Central memory CD8-positive, alpha-beta T cell (primary cell): ENCODE data around the gene ZNF79.
"Not testable (repeated sequence)": the region's sequence is repeated elsewhere in the genome, so short reads cannot be mapped to it uniquely, and the experiment has no call there.

Experiments
- ATAC-seq: fragments of 150-1000 bp; cut with Tn5 transposase; replicated peaks from 2 replicates; pipeline ENCODE4 v1.10.0; 2022; ENCODE audit warnings: mild to moderate bottlenecking, moderate FRiP score, moderate number of reproducible peaks; ENCODE audit not compliant: poor library complexity, severe bottlenecking; ENCODE audit errors: extremely low read depth
- DNase-seq, 2 donors: peaks; one replicate each; pipeline ENCODE4 v3.0.0; 2021; ENCODE audit warnings: low spot score in 2 of 2
- H3K27ac Mint-ChIP-seq: one replicate; pipeline ENCODE4 v1.8.0; 2022; ENCODE audit warnings: low read depth, mild to moderate bottlenecking, moderate library complexity, mixed read lengths
- H3K27me3 Mint-ChIP-seq: one replicate; pipeline ENCODE4 v1.8.0; 2022; ENCODE audit warnings: mixed read lengths
- H3K36me3 Mint-ChIP-seq: one replicate; pipeline ENCODE4 v1.8.0; 2022; ENCODE audit warnings: mild to moderate bottlenecking, moderate library complexity, mixed read lengths; ENCODE audit not compliant: insufficient read depth
- H3K4me1 Mint-ChIP-seq: one replicate; pipeline ENCODE4 v1.8.0; 2022; ENCODE audit warnings: mixed read lengths
- H3K4me3 Mint-ChIP-seq: one replicate; pipeline ENCODE4 v1.8.0; 2022; ENCODE audit warnings: mild to moderate bottlenecking, moderate library complexity, mixed read lengths
- H3K9me3 Mint-ChIP-seq: one replicate; pipeline ENCODE4 v1.8.0; 2022; ENCODE audit warnings: mixed read lengths

Gene ZNF79

DNA sequence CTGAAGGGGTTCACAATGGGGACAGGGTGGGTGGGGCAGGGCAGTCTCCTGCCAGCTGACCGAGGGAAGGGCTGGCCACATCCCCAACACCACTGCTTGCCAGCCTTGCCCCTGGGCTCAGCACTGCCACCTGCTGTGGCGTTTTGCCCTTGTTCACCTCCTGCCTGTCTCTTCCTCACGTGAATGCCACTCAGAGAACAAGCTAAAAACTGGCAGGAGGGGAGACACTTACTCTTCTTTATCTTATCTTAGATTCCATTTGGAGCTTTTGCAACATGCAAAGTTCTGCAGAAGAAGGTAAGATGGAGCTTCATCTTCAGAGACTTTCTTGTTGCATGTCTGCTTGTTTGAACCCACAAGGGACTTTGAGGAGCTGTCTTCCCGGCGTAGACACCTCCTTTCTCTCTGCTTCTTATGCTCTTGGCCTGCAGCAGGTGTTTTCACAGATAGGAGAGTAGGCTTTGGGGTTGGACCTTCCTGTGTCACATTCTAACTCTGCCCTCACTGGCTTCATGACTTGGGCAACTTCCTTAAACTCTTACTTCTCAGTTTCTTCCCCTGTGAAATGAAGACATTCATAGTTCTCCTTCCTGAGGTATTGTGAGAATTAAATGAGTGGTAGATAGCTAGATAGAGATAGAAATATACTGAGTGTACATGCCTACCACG is 31.3 kb downstream of the ZNF79 start:
- no peaks in the 10 kb centered on the region for H3K9me3 Mint-ChIP-seq
- no peak for DNase-seq
- H3K27ac Mint-ChIP-seq = no peak overlapping the region
- no peaks in the 10 kb centered on the region for H3K27me3 Mint-ChIP-seq
- H3K4me3 Mint-ChIP-seq = no peak overlapping the region
- peaks cover 23% of the 10 kb centered on the region for H3K4me1 Mint-ChIP-seq
- no peak for ATAC-seq
- H3K36me3 Mint-ChIP-seq = peaks cover 26% of the 10 kb centered on the region

DNA sequence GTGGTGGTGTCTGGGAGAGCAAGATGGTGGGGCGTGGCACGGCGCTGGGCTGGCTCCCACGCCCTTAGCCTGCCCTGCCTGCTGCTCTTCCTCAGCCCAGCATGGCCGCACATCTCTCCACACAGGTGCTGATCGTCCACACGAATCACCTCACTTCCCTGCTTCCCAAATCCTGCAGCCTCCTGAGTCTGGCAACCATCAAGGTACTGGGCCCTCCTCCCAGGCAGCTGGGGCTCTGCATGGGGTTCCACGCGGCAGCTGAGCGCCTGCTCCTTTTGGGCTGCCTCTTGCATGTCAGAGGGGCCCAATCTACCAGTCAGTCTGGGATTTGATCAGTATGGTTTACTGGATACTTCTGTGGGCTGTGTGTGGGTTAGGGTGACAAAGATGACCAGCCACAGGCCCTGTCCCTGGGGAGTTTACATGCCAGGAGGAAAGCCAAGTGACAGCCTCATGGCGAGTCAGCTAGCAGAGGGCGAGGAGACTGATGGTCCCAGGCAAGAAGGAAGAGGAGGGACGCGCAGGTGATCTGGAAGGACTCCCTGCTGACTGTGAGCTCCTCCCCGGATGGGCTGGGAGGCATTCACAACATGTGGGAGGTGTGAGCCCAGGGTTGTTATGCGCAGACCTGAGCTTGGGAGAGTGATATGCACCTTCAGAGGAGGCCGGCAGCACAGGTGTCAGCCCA is 33.2 kb downstream of the ZNF79 start:
- no peaks in the 10 kb centered on the region for H3K27me3 Mint-ChIP-seq
- H3K36me3 Mint-ChIP-seq = peaks cover 17% of the 10 kb centered on the region
- DNase-seq (no peak), ATAC-seq (no peak)
- no peaks in the 10 kb centered on the region for H3K9me3 Mint-ChIP-seq
- H3K4me1 Mint-ChIP-seq = peaks cover 12% of the 10 kb centered on the region
- no peak overlapping the region for H3K4me3 Mint-ChIP-seq
- H3K27ac Mint-ChIP-seq = peak overlapping the region; percentile 70

- H3K4me1 Mint-ChIP-seq = peaks cover 9% of the 10 kb centered on the region
- H3K27me3 Mint-ChIP-seq = no peaks in the 10 kb centered on the region
- no peak for DNase-seq
- ATAC-seq = no peak
- H3K36me3 Mint-ChIP-seq = peaks cover 25% of the 10 kb centered on the region
- no peak overlapping the region for H3K4me3 Mint-ChIP-seq
- no peak overlapping the region for H3K27ac Mint-ChIP-seq
- no peaks in the 10 kb centered on the region for H3K9me3 Mint-ChIP-seq
Measured at GRCh38 chr9:127458921-127459320, 34.7 kb downstream of the ZNF79 start.

- Mint-ChIP-seq H3K4me3 (no peak overlapping the region), H3K27ac (no peak overlapping the region), H3K36me3 (peaks cover 25% of the 10 kb centered on the region)
Measured at GRCh38 chr9:127463382-127463781, 39.2 kb downstream of the ZNF79 start.

DNA sequence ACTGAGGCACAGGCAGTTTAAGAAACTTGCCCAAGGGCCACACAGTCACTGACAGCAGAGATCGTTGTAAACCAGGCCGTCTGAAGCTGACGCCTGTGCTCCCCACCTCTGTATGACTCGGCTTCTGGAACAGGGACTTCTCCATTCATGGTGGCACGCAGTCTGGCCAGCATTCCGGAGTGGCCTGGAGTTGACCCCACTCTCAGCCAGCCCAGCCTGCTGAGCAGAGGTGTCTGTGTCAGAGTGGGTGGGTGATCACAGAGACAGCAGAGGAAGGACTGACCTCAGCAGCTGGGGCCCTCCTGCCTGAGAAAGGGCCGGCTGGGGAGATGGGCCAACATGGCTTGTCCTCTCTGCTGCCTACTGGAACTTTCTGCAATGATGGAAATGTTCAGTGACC is 39.7 kb downstream of the ZNF79 start:
- H3K27ac Mint-ChIP-seq = no peak overlapping the region
- peaks cover 25% of the 10 kb centered on the region for H3K36me3 Mint-ChIP-seq
- DNase-seq (no peak), ATAC-seq (no peak)
- no peaks in the 10 kb centered on the region for H3K27me3 Mint-ChIP-seq
- no peaks in the 10 kb centered on the region for H3K9me3 Mint-ChIP-seq
- H3K4me1 Mint-ChIP-seq = no peaks in the 10 kb centered on the region
- H3K4me3 Mint-ChIP-seq = no peak overlapping the region

More at GRCh38 chr9:127463382-127463781, 39.2 kb downstream of the ZNF79 start:
- Mint-ChIP-seq H3K4me1 (no peaks in the 10 kb centered on the region), H3K9me3 (no peaks in the 10 kb centered on the region), H3K27me3 (no peaks in the 10 kb centered on the region)
- DNase-seq (no peak), ATAC-seq (no peak)

DNA sequence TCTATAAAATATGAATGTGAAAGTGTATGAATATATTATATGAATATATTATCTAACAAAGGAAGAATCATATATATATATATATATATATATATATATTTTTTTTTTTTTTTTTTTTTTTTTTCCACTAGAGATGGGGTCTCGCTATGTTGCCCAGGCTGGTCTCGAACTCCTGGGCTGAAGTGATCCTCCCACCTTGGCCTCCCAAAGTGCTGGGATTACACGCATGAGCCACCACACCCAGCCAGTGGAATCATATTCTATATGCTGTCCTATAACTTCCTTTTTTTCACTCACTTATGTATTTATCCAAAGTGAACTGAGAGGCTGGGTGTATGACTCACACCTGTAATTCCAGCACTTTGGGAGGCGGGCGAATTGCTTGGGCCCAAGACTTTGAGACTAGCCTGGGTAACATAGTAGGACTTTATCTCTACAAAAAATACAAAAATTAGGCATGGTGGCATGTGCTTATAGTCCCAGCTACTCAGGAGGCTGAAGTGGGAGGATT is 42.3 kb downstream of the ZNF79 start:
- DNase-seq, H3K9me3 Mint-ChIP-seq, H3K27ac Mint-ChIP-seq, H3K4me1 Mint-ChIP-seq, ATAC-seq, H3K4me3 Mint-ChIP-seq, H3K27me3 Mint-ChIP-seq: not testable (repeated sequence)
- H3K36me3 Mint-ChIP-seq = peaks cover 20% of the 10 kb centered on the region

- no peak overlapping the region for H3K4me3 Mint-ChIP-seq
- no peaks in the 10 kb centered on the region for H3K4me1 Mint-ChIP-seq
- ATAC-seq = no peak
- peaks cover 14% of the 10 kb centered on the region for H3K36me3 Mint-ChIP-seq
- no peak for DNase-seq
- H3K9me3 Mint-ChIP-seq = no peaks in the 10 kb centered on the region
- no peaks in the 10 kb centered on the region for H3K27me3 Mint-ChIP-seq
- H3K27ac Mint-ChIP-seq = no peak overlapping the region
Measured at GRCh38 chr9:127467621-127468020, 43.4 kb downstream of the ZNF79 start.

DNA sequence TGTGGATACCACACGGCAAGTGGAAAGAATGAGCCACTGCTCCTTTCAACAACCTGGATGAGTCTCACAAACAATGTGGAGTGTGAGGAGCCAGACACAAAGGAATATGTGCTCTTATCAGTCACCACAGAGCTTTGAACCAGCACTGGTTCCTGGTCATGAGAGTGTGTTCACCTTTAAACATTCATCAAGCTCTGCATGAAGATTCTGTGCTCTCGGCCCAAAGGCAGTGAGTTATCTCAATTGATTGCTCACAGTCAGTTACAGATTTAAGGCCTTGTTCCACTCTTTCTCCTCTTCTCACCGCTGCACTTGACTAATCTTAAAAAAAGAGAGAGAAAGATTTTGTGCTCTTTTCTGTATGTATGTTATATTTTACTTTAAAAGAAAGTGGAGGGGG is 46.5 kb downstream of the ZNF79 start:
- Mint-ChIP-seq H3K27me3 (no peaks in the 10 kb centered on the region), H3K9me3 (no peaks in the 10 kb centered on the region), H3K36me3 (peaks cover 12% of the 10 kb centered on the region), H3K27ac (no peak overlapping the region), H3K4me1 (no peaks in the 10 kb centered on the region), H3K4me3 (no peak overlapping the region)
- ATAC-seq (no peak), DNase-seq (no peak)

DNA sequence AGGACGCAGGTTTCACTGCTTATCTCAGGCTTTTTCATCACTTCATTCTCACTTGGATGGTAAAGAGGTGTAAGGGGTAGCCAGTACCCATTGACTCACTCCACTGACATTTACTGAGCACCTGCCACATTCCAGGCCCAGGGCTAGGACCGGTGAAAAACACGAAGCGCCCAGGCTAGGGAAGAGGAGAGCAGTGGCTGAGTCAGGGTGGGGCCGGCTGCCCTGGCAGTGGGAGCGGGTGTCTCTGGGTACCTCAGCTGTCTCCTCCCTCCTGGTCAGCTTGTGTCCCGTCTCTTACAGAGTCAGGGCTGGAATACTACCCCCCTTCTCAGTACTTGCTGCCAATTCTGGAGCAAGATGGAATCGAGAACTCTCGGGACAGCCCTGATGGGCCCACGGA is 49.3 kb downstream of the ZNF79 start:
- Mint-ChIP-seq H3K4me1 (no peaks in the 10 kb centered on the region), H3K36me3 (peaks cover 9% of the 10 kb centered on the region), H3K27me3 (no peaks in the 10 kb centered on the region), H3K9me3 (no peaks in the 10 kb centered on the region), H3K4me3 (no peak overlapping the region), H3K27ac (no peak overlapping the region)
- DNase-seq = no peak
- no peak for ATAC-seq

GRCh38 chr9:127473932-127474331 is 49.8 kb downstream of the ZNF79 start:
- H3K36me3 Mint-ChIP-seq = peaks cover 12% of the 10 kb centered on the region
- H3K27me3 Mint-ChIP-seq = no peaks in the 10 kb centered on the region
- no peak for ATAC-seq

DNA sequence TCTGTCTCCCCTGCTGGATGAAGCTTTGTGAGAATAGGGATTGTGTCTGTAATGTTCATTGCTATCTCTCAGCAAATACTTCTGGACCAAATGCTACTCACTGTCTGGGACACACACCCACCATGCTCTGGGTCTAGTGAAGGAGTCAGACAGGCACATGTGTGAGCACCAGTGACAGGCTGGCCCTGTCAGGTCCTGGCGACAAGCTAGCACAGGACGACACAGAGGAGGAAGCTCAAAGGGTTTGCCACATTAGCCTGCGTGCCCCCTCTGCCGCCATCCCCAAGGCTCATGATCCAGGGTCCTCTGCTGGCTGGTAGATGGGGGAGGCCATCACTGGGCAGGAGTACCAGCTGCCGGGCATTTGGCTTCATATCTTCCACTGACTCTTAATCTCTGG is 50.4 kb downstream of the ZNF79 start:
- no peak overlapping the region for H3K27ac Mint-ChIP-seq
- ATAC-seq = no peak

More at GRCh38 chr9:127473932-127474331, 49.8 kb downstream of the ZNF79 start:
- DNase-seq = no peak
- H3K27ac Mint-ChIP-seq = no peak overlapping the region
- no peaks in the 10 kb centered on the region for H3K4me1 Mint-ChIP-seq
- H3K4me3 Mint-ChIP-seq = no peak overlapping the region
- no peaks in the 10 kb centered on the region for H3K9me3 Mint-ChIP-seq

GRCh38 chr9:127479507-127480081 is 55.4 kb downstream of the ZNF79 start:
- Mint-ChIP-seq H3K36me3 (peaks cover 27% of the 10 kb centered on the region), H3K4me1 (no peaks in the 10 kb centered on the region), H3K9me3 (no peaks in the 10 kb centered on the region), H3K27ac (no peak overlapping the region), H3K4me3 (no peak overlapping the region), H3K27me3 (no peaks in the 10 kb centered on the region)
- ATAC-seq (no peak), DNase-seq (no peak)

More for the DNA sequence above, 50.4 kb downstream of the ZNF79 start:
- H3K4me3 Mint-ChIP-seq = no peak overlapping the region
- H3K9me3 Mint-ChIP-seq = no peaks in the 10 kb centered on the region
- no peaks in the 10 kb centered on the region for H3K27me3 Mint-ChIP-seq
- no peaks in the 10 kb centered on the region for H3K4me1 Mint-ChIP-seq
- DNase-seq = no peak
- peaks cover 12% of the 10 kb centered on the region for H3K36me3 Mint-ChIP-seq

DNA sequence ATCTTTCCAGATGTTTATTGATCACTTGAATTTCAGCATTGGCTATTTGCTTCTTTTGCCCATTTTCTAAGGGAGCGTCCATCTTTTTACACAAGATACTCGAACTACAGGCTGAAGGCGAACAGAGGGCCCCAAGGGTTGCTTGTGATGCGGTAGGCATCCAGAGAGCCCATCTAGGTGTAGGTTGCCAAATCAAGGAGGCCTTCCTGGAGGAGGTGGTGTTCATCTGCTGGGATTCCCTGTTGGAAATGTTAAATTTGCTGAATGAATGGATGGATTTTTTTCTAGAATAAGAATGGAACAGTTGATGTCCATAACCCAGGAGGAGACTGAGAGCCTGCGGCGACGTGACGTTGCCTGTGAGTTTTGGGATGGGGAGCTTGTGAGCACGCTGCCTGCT is 58.5 kb downstream of the ZNF79 start:
- Mint-ChIP-seq H3K27me3 (no peaks in the 10 kb centered on the region), H3K4me1 (no peaks in the 10 kb centered on the region), H3K36me3 (peaks cover 30% of the 10 kb centered on the region), H3K27ac (no peak overlapping the region), H3K4me3 (no peak overlapping the region), H3K9me3 (no peaks in the 10 kb centered on the region)
- DNase-seq (no peak), ATAC-seq (no peak)
